Cerebellar nuclear complex (tissue), 1 donor: ENCODE measurements around the gene GPR68.
"Not testable (repeated sequence)": the region's sequence is repeated elsewhere in the genome, so short reads cannot be mapped to it uniquely, and the experiment has no call there.

Source experiments
- DNase-seq, 2 experiments: peaks; one replicate each; lab custom pipeline; 2025; lab: John Stamatoyannopoulos, UW

GPR68 gene

GRCh38 chr14:91190853-91191252, 53.7 kb downstream of the GPR68 start:
- DNase-seq, result no peak

- no peak for DNase-seq
Measured at GRCh38 chr14:91187271-91187670, 57.2 kb downstream of the GPR68 start.

DNA sequence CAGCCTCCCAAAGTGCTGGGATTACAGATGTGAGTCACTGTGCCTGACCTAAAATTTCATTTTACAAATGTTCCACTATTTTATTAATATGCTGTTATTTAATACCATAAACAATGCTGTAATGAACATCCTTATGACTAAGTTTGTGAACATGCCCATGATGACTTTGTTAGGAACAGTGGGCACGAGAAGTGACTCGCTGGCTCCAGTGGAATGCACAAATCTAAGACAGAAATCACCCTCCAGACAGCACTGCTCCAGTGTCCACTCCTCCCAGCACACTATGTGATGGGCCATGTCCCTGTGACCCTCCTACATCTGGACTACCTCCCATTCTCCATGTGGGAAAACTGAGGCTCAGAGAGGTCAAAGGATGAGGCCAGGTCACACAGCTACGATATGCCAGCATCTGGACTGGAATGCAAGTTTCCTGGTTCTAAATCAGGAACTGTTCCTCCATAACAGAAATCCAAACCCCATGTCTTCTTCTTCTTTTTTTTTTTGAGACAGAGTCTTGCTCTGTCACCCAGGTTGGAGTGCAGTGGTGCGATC, 57.9 kb downstream of the GPR68 start:
- no peak for DNase-seq

DNA sequence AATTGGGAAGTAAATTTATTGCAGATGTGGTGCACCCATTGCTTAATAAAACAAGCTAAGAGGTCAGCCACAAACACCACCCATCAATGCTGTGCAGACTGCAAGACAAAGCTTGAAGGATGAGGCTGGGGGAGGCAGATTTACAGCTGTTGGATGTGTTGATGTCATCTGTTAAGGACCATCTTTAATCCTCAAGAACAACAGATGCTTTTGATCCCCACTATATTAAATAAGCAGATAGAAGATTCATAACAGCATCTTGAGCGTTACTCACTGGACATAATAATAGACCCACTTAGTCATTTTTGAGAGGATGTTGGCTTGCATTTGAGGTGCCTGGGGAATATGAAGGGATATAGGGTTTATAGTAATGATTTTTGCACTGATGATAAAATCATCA, 58.8 kb downstream of the GPR68 start:
- DNase-seq, result no peak

- DNase-seq, result no peak
Measured at GRCh38 chr14:91184559-91184958, 59.9 kb downstream of the GPR68 start.

DNA sequence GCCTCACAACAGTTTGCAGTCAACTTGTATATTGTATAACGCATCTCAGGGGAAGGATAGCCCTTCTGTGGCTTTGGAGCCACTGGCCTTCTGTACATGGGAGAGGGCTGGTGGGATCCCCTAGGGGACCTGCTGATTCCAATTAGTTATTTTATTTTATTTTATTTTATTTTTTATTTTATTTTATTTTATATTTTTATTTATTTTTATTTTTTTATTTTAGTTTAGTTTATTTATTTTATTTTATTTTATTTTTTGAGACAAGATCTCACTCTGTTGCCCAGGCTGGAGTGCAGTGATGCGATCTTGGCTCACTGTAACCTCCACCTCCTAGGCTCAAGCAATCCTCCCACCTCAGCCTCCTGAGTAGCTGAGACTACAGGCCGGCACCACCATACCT, 61.8 kb downstream of the GPR68 start:
- DNase-seq, result not testable (repeated sequence)
